GM21526 (cell line): ENCODE results near the gene PARL.

Experiments
- ATAC-seq: cut with Tn5 transposase; IDR thresholded peaks from one replicate; pipeline ENCODE4 v1.9.1; 2021; ENCODE audit warnings: moderate library complexity; ENCODE audit not compliant: unreplicated experiment, low FRiP score

The PARL gene, protein sequence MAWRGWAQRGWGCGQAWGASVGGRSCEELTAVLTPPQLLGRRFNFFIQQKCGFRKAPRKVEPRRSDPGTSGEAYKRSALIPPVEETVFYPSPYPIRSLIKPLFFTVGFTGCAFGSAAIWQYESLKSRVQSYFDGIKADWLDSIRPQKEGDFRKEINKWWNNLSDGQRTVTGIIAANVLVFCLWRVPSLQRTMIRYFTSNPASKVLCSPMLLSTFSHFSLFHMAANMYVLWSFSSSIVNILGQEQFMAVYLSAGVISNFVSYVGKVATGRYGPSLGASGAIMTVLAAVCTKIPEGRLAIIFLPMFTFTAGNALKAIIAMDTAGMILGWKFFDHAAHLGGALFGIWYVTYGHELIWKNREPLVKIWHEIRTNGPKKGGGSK

DNA sequence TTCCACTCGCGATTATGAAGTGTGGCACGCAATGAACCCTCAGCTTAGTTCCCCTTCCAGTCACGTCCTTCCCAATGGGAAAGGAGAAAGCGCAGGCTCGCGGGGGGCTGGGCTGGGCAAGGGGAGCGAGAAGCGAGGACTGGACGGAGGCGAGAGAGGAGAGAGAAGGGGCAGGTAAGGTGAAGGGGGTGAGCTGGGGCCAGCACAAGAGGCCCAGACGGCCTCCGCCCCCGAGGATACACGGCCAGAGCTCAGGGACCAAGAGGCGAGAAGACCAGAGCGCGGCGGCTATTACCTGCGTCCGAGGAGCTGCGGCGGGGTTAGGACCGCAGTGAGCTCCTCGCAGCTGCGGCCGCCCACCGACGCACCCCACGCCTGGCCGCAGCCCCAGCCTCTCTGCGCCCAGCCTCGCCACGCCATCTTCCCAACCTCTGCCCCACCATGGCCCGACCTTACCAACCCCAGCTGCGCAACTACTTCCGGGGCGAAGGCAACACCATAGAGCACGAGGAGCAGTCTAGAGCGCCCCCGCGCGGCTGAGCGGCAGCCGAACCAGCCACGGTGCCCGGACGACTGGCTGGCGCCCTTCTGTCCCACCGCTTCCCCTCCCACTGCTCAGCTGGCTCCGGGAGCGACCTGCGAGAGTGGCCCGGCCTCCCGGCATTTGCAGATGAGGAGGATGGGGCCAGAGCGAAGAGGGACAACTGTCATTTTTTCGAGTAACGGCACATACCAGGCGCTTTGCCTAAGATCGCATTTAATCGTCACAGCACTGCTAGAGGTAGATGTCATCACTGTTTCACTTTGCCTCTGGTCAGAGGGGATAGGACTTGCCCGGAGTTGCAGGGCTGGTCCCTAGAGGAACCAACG lies at the start of gene PARL:
TSS of gene PARL (minus strand) at position 454 of the 870 bp plus-strand sequence. CDS start at position 420, 34 bp downstream.
- peak; percentile 99 for ATAC-seq

DNA sequence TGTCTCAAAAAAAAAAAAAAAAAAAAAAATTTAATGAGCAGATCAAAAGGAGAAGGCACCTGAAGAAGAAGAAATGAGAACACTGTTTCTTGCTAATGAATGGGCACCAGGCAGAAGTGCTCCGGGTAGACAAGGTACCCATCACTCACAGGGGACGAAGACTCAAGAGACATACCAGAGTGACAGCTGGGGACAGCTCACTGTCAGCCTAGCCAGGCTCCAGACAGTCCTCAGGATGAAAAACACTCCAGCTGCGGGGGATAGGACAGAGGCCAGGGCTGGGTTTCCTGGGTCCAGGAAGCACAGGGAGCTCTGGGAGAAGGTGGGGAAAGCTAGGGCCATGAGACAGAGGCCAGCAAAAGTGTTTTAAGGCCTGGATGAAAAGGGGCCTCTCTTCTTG lies 48.5 kb upstream of the PARL start:
- no peak for ATAC-seq

GRCh38 chr3:183931881-183932280 lies 47.2 kb upstream of the PARL start:
- ATAC-seq, result no peak

DNA sequence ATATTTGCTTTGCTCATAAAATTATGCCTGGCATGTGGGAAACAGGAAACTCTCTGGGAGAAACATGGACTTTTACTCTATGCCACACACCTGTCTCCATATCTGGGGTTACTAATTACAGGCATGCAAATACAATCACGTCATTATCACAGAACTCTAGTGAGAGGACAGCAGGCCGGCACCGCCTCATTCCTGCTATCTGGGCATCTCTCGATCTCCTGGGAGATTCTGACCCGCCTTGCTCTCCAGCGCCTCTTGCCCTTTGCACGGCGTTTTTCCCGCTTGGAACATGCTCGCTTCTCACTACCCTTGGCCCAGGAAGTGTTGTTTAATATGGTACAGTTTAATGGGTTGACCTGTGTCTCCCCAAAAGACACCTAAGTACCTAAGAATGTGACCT lies 45.4 kb upstream of the PARL start:
- ATAC-seq, result no peak

- no peak for ATAC-seq
These were observed 42.4 kb upstream of the PARL start for GRCh38 chr3:183927059-183927458.

DNA sequence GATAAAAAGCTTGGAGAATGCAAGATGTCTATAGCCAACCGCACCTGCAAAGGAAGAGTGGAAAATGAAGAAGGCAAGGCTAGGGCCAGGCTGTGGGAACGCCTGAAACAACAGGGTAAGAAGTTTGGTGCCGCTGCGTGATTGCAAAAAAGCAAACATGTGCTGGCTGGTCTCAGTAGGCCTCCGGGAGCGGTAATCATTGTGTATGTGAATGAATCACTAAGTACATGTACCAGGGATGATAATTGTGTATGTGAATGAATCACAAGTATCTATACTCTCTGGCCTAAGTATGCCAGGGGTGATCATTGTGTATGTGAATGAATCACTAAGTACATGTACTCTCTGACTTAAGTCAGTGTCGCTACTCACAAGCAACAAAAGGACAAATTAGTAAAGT lies 40.3 kb upstream of the PARL start:
- ATAC-seq, result no peak

GRCh38 chr3:183924543-183924942 lies 39.9 kb upstream of the PARL start:
- ATAC-seq, result no peak

DNA sequence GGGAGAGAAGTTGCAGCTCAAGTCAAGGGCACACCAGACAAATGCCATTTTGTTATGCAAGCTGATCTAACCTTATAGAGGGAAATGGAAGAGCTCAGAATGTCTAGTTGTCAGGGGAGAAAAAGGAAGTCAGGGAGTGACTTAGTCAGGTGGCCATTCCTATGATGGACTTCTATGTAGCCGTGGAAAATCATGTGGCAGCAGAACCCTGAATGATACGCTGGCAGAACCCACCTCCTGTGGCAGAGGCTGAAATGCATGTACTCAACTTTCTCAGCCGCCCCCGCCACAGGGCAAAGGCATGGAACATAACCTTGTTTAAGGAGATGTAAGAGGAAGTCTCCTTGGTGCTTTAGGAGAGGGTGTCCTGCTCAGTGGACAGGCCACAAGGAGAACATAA lies 37.7 kb upstream of the PARL start:
- ATAC-seq, result no peak

DNA sequence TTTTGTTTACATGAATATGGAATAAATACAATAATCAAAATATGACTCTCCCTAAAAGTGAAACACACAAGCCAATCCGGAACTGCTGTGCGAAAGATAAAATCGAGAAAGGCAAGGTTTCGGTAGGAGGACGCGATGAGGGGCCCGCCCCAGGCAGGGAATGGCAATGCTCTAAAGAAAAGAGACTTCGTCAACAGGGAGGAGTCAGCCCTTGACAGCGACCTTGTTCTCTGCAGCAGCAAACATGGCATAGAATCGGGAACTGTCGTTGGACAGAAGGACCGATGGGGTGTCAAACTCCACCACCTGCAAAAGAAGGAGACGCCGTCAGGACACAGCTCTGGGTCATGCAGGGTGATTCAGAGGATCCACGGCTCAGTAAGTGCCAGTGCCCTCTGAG lies 36.4 kb upstream of the PARL start:
- no peak for ATAC-seq

DNA sequence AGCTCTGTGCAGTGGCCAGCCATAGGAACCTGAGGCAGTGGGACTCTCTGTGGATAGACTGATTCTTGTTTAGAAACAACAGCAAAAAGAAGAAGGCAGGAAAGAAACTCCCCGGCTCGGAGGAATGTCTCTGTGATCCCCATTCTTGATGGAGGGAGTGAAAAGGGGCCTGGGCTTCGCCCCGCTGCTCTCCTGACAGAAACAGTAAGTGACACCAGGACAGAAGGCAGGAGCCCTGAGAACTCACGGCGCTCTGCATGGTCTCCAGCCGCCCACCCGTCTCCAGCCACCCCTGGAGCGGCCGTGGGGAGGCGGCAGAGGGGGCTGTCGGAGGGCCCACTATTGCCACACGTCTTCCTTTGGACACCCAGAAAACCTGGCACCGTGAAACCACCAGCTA lies 35.7 kb upstream of the PARL start:
- ATAC-seq, result no peak

DNA sequence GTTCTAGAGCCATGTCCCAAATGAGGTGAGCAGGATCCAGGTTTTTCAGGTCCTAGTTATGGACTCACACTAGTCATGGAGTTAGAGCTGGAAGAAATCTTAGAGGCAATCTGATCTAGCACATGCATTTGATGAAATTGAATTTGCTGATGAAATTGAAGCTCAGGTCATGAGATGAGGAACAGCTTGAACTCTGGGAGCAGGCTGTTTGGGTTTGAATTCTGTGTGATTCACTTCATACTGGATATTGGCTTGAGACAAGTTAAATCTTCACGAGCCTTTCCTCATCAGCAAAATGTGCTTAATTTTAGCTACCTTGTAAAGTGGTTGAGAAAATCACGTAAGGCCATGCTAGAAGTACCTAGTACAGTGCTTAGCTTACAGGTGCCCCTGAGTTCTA lies 33.5 kb upstream of the PARL start:
- ATAC-seq, result no peak

DNA sequence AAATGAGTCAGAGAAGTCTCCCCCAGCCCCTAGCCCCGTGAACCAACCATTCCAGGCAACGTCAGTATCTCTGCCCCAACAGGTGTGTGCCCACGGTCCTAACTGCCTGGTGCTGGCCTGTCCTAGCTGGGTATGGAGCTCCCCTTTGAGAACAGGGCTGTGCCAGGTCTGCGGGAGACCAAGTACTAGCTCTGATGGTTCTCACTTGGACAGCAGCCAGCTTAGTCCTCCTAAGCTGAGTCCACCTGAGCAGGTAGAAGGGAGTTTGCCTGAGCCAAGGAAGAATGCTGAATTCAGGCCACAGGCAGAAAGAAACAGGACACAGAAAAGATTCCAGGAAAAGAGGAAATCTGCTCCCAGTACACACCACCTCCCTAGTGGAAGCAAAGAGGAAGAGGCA lies 33.1 kb upstream of the PARL start:
- no peak for ATAC-seq

DNA sequence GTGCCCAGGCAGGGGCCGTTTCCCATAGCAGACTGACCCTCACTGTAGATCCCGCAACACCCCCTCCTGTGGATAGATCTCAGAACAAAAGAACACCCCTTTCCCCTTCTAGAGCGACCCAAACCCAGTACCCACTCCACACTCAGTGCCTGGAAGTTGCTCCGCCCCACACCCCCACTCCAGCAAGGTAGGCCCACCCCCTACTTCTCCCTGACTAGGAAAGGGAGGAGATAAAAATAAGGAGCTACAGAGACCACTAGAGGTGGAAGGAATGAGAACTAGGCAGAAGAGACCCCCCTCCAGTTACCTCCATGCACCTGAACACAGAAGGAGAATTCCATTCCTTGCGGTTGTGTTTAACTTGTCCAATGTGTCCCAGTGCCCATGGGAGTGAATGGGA lies 30.2 kb upstream of the PARL start:
- ATAC-seq, result no peak

DNA sequence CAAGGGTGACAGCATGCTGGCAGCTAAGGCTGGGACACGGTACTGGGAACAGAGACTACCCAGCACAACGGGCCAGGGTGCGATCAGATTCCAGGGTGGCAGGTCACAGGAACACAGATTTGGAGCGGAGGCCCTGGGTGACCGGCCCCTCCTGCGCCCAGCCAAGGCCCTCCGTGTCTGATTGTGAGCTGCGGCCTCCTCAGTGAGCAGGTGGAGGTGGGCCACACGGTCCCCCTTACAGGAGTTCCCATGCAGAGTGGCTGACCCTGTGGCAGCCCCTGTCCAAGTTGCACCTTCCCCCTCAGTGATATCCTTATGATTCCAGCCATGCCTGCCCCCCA lies 28.9 kb upstream of the PARL start:
- no peak for ATAC-seq

DNA sequence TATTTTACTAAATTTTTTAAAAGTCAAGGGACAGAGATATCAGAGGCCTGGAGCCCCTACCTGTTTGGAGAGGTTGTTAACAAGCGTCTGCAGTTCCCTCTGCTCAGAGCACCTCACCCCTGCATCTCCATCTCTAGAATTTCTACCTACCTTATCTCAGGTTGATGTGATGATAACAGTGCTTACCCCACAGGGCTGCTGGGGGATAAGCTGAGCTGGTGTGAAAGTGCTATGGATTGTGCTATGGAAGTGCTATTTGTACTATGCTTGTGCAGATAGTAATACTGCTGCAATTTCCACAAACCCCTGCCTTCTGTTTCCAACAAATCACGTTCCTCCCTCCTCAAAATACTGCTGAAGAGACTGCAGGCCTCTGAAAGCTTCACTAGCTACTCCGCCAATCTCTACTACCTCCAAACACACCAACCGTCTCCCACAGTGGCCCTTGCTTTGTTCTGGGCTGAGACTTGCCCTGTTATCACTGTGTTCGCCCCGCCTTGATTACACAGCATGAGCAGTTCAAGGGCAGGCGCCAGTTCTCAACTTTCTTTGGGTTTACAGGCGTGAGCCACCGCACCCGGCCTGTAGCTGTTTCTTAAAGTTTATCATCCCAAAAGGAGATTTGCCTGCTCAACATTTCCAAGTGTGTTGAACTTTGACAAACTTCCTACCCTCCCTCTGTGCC lies 28.4 kb upstream of the PARL start:
- no peak for ATAC-seq

DNA sequence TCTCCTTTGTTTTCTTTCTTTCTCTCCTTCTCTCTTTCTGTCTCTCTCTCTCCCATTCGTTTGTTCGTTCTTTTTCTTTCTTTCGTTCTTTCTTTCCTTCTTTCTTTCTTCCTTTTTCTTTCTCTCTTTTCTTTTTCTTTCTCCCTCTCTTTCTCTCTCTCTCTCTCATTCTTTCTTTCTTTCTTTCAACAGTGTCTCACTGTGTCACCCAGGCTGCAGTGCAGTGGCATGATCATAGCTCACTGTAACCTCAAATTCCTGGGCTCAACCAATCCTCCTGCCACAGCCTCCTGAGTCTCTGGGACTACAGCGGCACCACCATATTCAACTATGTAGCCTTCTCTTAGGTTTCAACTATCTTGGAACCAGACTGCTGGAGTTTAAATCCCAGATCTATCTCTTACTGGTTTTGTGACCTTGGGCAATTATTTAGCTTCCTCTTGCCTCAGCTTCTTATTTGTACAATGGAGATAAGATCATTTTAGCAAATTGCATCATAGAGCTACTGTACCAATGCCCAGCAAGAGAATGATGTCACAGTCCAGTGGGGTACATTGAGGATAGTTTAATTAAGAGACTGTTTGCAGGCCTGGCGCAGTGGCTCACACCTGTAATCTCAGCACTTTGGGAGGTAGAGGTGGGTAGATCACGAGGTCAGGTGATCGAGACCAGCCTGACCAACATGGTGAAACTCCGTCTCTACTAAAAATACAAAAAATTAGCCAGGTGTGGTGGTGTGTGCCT lies 27.3 kb upstream of the PARL start:
- no peak for ATAC-seq

GRCh38 chr3:183911087-183911486 lies 26.4 kb upstream of the PARL start:
- ATAC-seq, result no peak

DNA sequence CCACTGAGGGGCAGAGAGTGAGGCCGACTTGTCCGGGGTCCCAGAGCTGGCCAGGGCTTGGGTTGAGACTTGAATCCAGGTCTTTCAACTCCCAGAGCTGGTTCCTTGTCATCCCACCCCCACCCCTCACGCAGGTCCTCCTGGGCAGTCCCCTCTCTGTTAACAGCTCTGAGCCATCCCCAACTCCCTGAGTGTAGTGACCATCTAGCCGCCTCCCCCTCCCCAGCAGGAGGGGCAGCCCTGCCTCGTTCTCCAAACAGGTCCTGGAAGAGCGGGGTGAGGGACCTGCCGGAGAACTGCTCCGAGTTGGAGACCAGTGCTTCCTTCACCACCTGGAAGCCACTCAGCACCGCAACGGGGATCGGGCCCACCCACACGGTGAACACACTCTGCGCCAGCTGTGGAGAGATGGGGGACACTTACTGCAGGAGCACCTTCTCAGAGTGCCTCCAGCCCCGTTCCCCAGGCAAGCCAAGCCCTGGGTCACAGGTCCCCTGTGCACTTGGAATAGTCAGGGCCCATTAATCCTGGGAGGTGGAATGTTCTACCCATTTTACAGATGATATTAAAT lies 24.4 kb upstream of the PARL start:
- no peak for ATAC-seq

GRCh38 chr3:183907911-183908331 lies 23.2 kb upstream of the PARL start:
- no peak for ATAC-seq

- ATAC-seq, result no peak
These were observed 22.5 kb upstream of the PARL start for GRCh38 chr3:183907176-183907575.
